HG03135 (cell line): ENCODE results near the gene MYO10.

Source experiments
- ATAC-seq: cut with Tn5 transposase; IDR thresholded peaks from one replicate; pipeline ENCODE4 v1.9.1; 2021; ENCODE audit warnings: mild to moderate bottlenecking, moderate library complexity; ENCODE audit not compliant: unreplicated experiment

The MYO10 gene

DNA sequence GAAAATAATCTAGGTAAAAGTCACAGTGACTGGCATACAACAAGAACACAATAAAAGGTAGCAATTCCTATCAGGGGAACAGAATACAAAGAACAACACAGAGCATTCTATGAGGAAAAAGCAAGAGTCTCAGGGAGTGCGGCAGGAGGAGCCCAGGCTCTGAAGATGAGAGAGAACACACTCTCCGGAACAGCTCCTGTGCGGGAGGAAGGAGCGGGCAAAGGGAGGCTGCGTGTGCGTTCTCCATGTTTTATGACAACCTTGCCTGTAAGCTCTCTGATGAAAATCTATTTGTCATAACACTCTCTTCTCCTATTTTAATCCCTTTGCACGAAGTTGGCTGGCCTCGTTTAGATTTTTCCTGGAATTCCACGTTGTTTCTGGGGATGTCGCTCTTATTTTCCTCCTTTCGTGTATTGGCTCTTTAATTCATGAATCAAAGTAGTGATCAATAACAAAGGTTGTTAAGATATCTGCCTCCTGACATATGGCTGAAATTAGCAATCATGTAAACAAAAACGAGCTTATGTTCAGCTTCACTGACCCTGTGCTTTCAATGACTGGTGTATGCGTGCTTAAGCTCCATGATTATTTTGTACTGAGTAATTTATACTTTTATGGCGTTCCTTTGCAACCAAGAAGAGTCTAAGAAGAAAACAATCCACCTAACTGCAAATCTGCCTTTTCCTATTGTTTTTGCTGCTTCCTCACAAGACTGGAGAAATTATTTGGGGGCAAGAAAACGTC, 109.5 kb downstream of the MYO10 start:
- no peak for ATAC-seq

DNA sequence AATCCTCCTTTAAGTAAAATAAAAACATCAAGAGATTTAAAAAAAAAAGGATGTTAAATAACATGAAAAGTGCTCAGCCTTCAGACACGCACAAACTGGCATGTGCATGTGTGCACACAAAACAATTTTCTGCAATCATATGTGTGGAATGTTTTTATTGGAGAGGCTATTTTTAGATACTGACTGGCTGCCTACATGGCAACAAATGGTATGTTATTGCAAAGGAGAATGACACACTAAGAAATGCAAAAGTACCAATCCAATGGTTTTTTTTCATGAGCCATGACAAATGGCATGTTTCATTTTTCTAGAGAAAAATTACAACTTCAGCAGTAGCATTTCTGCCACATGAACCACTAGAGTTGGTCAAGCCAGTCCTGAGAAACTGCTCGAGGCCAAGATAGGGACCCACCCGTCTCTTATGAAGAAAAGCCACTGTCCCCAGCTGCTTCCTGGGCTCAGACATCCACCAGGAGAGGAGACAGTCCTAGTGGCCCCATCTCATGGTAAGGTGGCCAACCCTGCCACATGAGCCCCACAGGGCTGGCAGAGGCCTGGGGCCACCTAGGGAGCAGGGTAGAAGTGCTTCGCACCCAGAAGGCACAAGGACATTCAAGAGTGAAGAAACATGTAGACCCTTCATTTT, 116.4 kb downstream of the MYO10 start:
- ATAC-seq, result no peak

DNA sequence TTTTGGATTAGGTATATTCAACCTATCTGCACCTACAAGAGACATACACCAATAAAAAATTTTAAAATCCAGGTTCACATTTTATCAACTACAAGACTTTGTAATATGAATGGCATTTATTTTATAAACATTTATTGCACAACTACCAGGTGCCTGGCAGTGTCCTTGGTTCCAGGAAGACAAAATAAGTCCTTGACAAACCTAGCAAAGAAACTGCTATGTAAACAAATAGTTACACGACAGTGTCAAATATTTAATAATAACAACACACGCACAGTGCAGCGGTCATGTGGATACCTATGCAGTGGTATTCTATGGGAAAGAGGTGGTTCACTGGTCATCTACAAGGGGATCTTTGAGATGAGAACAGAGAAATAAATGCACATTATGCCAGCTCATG, 120.7 kb downstream of the MYO10 start:
- no peak for ATAC-seq

DNA sequence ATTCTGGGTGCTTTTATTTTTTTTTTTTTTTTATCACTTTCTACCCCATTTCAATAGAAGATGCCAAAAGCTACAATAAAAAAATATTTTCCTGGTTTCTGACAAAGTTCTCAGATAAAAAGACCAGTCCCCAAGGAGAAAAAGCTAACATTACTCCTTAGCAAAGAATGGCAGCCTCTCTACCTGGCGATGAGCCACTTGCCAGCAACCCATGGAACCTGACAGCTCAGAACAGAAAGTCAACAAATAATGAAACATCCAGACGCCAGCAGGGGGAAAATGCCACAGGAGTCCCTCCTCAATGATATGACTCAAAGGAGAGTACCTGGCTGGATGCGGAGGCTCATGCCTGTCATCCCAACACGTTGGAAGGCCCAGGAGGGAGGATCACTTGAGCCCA, 123.2 kb downstream of the MYO10 start:
- ATAC-seq, result no peak

DNA sequence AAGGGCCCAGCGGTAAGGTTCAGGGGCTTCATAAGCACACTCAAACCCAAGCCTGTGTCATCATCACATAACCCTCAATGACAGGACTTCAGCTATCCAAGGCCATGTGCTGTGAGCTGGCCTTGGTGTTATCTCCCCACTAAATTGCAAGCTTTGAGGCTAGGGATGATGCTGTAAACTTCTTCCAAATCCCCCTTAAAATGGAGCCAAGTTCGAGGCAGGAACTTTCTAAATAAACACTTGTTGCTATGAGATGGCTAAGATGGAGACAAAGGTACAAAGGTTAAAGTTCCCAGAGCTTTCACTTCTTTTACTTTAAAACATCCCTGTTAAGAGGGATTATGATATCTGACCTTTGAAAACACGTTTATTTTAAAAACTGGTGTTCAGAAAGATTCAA, 123.6 kb downstream of the MYO10 start:
- no peak for ATAC-seq

DNA sequence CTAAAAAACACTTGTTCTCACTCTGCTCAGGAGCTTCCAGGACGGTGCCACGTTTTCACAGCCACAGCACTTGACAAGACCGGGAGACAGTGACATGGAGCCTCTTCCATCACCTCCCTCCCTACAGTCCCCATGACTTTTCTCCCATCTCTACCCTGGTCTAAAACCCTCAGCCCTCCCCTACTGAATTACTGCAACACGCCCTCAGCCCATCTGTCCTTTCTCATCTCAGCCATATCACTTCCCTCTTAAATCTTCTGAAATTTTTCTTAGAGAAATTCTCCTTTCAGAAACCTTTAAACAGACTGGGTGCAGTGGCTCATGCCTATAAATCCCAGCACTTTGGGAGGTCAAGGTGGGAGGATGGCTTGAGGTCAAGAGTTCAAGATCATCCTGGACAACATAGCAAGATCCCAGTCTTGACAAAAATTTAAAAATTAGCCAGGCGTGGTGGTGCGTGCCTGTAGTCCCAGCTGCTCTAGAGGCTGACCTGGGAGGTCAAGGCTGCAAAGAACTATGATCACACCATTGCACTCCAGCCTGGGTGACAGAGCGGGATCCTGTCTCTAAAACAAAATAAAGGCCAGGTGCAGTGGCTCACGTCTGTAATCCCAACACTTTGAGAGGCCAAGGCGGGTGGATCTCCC, 125.8 kb downstream of the MYO10 start:
- ATAC-seq, result no peak

DNA sequence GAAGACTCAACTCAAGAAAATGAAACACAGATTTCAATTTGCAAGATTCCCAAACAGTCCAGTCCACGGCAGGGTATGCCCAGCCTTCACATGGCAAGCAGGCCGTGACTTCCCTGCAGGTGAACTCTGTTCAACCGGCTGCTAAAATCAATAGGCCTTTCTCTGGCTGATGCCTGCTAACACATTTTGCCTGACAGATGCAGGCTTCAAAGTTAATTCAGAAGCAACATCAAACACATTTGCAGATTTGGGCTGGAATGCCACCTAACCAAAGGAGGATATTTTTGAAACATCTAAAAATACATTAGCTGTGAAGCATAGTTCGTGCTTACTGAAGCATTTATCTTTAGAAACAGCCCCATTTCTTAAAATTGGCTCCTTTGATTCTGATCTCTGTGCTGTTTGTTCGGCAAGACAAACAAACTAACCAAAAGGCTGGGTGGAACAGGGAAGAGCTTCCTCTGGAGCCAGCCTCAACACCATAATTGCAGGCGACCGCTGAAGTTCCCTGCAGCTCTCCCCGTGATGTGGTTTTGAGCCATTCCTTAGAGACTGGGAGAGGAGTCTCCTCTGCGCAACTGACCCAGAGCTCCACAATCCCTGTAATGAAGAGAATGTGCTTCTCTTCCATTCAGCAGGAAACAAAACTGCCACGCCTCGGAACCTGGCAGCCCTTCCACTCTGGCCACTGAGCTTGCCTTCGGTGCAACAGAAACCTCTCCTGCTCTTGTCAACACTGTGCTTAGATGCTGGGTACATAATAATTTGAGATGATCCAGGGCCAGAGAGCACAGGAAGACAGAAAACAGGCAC, 126.5 kb downstream of the MYO10 start:
- no peak for ATAC-seq

DNA sequence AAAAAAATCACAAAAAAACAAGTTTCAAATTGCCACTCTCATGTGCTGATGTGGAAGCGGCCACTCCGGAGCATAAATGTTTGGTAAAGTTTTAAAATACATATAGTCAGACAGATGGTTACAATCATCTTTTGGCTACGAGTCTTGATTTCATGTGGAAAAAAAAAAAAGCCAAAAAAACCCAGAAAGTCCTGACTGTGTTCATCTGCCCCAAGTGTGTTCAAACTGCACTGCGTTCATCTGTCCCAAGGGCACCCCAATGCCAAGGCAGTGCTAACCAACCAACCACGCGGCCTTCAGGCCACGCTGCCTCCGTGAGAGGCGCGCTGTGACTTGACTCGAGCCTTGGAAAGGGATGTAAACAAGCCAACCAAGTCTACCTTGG, 127.1 kb downstream of the MYO10 start:
- no peak for ATAC-seq

DNA sequence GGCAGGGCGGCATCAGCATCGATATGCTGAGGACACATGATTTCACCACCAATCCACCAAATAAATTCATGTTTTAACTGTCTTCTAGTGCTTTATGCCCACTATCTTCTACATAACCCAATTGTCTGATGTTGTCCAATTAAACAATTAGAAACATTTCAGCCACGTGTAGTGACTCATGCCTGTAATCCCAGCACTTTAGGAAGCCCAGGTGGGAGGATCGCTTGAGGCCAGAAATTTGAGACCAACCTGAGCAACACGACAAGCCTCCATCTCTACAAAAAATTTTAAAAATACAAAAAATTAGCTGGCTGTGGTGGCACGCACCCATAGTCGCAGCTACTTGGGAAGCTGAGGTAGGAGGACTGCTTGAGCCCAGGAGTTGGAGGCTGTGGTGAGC, 128.1 kb downstream of the MYO10 start:
- no peak for ATAC-seq

DNA sequence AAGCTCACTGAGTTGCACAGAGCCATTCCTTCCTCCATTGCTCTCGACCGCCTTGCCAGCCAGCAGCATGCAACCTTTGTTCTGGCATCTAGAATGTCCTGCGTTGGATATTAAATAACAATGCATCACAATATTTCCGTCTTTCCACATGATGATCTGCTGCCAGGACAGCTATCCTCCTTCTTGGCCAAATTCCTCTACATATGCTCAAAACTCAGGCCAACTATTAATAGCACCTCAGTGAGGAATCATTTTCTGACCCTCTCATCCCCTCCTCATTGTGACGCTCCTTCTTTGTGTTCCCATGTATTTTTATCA, 128.6 kb downstream of the MYO10 start:
- ATAC-seq, result no peak

DNA sequence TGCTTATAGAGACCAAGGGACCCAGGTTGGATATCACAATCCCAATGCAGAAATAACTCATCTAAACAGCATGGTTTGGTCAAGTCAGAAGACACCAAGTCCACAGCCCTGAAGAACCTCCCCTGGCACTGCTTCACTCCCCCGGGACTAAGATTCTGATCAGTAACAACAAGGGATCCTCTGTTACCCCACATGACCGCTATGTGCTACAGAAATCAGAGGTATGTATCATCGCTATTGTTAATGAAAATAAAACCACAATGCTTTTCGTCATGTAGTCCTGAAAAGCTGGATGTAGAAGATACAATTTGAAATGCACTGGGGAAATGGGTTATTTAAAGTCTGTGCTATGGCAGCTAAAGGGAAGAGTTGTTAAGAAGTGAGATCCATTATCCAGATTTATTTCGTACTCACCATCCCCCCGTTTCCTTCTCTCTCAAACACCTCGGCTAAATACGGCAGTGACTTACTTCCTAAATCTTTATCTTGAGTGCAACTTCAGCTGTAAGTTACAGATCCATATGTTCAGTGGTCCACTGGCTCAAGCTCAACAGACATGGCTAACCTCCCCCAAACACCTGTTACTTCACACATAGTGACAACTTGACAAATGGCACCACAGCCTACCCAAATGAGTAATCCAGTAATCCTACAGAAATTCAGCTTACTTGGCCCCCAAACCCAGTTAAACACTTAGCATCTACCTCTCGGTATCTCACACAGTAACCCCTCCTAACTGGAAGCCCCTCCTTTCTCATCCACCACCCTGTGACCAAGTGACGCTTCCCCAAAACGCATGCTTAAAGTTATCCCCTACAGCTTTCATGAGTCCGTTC, 129.2 kb downstream of the MYO10 start:
- ATAC-seq, result no peak

DNA sequence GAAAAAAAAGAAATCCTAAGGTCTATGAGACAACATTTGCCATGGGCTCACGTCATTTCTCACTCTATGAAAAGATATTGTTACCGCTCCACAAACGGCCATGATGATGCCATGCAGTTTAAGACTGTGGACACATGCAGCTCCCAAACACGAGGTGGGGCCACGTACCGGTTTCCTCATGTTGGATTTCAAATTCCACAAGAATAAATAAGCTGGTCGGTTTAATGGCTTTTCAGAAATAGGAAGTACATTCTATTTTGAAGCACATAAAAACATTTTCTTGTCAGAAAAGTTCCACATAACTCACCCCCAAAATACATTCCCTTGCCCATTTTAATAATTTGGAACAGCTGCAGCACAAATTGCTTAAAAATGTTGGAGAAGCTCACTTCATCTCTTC, 130.6 kb downstream of the MYO10 start:
- no peak for ATAC-seq

DNA sequence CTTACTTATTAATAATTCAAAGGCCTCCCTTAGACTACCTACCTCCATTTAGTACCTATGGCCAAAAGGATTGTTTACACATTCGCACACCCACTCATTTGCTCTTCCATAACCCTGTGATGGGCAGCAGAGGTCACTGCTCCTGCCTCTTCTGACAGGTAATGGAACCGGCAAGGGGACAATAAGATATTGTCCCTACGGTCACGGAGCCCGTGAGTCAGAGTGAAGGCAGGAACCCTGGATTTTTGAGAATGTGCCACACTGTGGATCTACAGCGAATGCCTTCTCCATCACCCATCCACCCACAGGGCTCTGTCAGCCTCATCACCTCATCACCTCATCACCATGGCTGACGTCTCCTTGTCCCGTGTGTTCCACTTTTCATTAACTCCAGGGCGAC, 132.3 kb downstream of the MYO10 start:
- no peak for ATAC-seq

DNA sequence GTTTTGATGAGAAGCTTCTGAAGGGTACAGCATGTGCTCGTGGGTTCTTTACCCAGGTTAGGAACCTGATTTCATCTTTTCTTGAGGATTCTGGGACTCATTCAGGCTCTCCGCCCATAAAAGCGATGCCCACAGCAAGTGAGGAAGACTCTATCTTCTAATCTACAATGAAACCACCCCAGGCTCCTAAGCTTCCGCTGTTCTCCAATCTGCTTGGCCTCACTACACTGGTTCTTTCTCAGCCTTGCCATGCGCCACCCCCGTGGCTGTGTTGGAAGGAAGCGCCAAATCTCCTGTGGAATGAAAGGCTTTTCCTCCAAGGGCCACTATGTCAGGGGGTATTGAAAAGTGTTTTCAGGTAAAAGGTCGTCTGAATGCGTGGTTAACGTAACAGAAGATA, 135.6 kb downstream of the MYO10 start:
- ATAC-seq, result no peak

DNA sequence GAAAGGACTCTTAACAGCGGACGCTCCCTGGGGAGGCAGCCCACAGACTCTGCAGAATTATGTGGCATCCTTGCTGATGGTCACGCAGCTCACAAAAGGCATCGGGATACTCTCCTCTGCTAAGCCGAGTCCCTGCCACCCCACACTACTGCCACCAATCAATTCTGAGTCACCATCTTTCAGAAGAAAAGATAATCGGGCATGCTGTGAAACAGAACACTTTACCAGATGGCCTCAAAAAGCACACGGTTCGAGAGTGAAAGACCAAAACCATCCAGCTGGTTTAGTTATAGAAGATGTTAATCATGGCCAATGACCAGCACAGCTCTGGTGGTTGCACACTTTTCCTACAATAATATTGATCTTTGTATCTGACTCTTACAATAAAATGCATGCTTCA, 136.3 kb downstream of the MYO10 start:
- ATAC-seq, result no peak

DNA sequence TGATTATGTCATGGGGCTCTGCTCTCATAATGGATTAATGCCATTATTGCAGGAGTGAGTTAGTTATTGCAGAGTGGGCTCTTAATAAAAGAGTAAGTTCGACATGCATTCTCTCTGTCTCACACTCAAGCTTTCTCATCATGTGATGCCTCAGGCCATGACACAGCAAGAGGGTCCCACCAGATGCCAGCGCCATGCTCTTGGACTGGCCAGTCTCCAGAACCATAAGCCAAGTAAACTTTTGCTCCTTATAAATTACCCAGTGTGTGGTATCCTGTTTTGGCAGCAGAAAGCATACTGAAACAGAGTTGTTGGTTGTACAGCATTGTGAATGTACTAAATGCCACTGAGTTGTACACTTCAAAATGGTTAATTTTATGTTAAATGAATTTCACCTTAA, 138.1 kb downstream of the MYO10 start:
- ATAC-seq, result no peak

DNA sequence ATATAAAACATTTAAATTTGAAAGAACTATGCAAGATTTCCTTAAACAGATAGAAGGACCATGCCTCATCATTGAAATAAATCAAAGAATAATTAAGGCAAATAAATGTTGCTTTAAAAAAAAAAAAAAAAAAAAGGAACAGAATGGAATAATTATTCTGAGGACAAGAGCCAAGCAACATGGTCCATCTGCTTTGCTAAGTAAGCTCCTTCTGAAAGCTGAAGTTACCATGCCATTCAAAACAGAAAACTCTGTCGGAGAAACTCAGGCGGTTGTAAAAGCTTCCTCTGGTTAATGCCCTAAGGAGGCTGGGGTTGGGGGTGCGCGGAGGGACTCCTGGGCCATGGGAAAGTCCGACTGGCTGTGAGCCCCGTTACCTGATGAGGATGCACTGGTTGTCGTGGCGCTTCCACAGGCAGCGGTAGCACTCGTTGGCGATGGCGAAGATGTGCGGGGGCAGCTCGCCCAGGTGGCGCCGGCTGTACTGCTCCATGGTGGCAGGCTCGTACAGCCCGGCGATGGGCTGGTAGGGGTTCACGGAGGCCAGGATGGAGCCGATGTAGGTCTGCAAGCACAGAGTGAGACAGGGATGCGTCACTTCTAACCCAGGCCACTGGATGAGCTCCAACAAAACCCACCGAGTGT, 141.7 kb downstream of the MYO10 start:
- ATAC-seq, result no peak

DNA sequence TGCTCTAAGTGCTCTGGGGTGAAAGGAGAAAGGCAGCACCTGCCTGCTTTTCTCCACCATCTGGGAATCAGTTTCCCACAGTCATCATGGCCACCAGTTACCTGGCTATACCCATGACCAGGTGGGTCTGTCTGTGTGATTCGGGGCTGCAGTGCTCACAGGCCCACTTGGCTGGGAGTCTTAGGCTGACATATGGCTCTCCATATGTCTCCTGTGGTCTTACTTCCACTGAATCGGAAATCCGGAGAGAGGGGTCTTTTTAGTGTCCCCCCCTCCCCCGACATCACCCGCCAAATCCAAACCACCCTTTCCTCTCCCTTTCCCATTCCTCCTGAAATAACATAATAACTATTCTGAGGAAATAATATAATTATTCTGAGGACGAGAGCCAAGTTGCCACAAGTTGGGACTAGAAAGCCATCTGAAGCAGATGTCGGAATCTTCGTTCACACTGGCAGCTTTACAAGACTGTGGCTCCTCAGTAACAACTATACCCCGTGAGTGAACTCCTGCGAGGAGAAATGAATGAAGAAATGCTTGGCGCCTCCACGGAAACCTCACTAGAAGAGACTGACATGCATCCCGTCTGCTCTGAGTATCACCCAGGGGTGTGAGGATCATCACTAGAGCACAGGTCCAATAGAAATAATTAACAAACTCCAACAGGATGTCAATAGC, 143.4 kb downstream of the MYO10 start:
- no peak for ATAC-seq

DNA sequence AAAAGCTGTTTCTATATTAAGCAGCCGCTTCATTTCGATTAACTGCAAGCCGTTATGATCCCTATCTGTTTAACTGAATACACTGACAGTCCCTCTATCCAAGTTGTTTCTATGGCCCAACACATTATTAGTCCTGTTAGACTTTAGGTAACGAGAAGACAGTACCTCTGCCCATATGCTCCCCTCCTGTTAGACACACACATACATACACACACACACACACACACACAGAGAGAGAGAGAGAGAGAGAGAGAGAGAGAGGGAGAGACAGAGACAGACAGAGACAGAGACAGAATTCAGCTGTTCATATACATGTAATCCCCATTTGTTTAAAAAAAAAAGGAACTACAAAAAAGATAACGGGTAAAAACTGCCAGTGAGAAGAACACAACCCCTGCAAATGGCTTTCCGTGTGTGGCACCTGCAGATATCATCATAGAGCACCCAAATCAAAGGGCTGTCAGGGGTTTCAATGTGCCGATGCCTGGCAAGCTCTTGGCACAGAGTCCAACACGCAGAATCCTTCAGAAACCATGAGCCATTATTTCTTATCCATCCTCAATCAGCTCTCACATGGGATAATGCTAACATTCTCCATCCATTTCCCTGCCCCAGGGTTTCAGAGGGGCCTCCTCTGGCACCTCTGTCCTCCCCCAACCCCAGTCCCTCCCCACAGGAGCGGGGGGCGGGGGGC, 144.0 kb downstream of the MYO10 start:
- no peak for ATAC-seq
